Heart right ventricle (tissue), 16 donors: ENCODE results near the gene RBCK1. TPM values are rescaled to one million over a fixed set of nuclear protein-coding genes. Genes with fewer than 3 reads are reported as not detected.

Experiments used
- ATAC-seq, 8 donors: fragments of 200-7000 bp; cut with Tn5 transposase; one replicate each; pipeline ENCODE4 v1.9.1; 2020; ENCODE audit warnings: mild to moderate bottlenecking in 8 of 8, moderate library complexity in 8 of 8, moderate number of reproducible peaks in 1 of 8
- DNase-seq, 2 donors: peaks; one replicate each; pipeline ENCODE4 v3.0.0-alpha.2; 2020
- H3K27ac ChIP-seq, 10 donors: fragments of 200-600 bp; sonication (generic) in 2 of 10; one replicate each; pipeline versions ENCODE4 v1.5.0 to v1.8.0; 2020 to 2022; ENCODE audit warnings: mild to moderate bottlenecking in 3 of 10
- H3K27me3 ChIP-seq, 7 donors: fragments of 200-600 bp; one replicate each; pipeline ENCODE4 v1.8.0; 2021 to 2022; ENCODE audit warnings: mild to moderate bottlenecking in 2 of 7
- H3K36me3 ChIP-seq, 9 donors: fragments of 200-600 bp; sonication (generic) in 1 of 9; one replicate each; pipeline versions ENCODE4 v1.5.0 to v1.8.0; 2020 to 2022; ENCODE audit warnings: mild to moderate bottlenecking in 2 of 9
- H3K4me1 ChIP-seq, 9 donors: fragments of 200-600 bp; sonication (generic) in 1 of 9; one replicate each; pipeline versions ENCODE4 v1.5.0 to v1.8.0; 2020 to 2022; ENCODE audit warnings: mild to moderate bottlenecking in 4 of 9
- H3K4me3 ChIP-seq, 10 donors: fragments of 200-600 bp; sonication (generic) in 2 of 10; one replicate each; pipeline versions ENCODE4 v1.5.0 to v1.8.0; 2020 to 2022; ENCODE audit warnings: mild to moderate bottlenecking in 7 of 10, moderate library complexity in 2 of 10
- H3K9me3 ChIP-seq, 11 donors: fragments of 200-600 bp in 10 of 11; sonication (generic) in 2 of 11; one replicate each; pipeline versions ENCODE4 v1.5.0 to v1.8.0; 2013 to 2022; ENCODE audit warnings: mild to moderate bottlenecking in 2 of 11, control low read depth in 1 of 11, moderate library complexity in 1 of 11
- WGBS, 2 donors: extraction: QIAGEN DNeasy Blood & Tissue Kit; methylation state at CpG; one replicate each; pipeline ENCODE4 v1.1.7; 2013; ENCODE audit warnings: inconsistent platforms in 1 of 2; 5-methylcytosine and 5-hydroxymethylcytosine counted together
- intact Hi-C, 10 donors: fragments of 100-400 bp; cut with DNase I; formaldehyde crosslinking; loops; one replicate each; pipeline versions ENCODE4 v1.11.1 to v1.14.2; 2022
- polyA plus RNA-seq, 2 donors: library from polyadenylated mRNA; stranded (reverse); fragments of 200-250 nt; gene quantifications; one replicate each; pipeline ENCODE4 v1.2.3, GENCODE V29; 2013
- total RNA-seq, 10 donors: library from RNA; stranded (reverse); fragmentation: NEBNext Ultra II Directional in 3 of 10; extraction: Animal tissue kit (Norgen Biotek cat#: 25700) in 3 of 10; gene quantifications; one replicate each; pipeline versions ENCODE4 v1.2.1 to v1.2.4, GENCODE V29; 2021 to 2023
- TF ChIP-seq, protein P1 (sequence below), 9 donors: fragments of 200-600 bp; sonication (generic) in 2 of 9; IDR thresholded peaks; one replicate each; pipeline versions ENCODE4 v1.5.0 to v1.8.0; 2021 to 2022; ENCODE audit warnings: antibody characterized with exemption in 9 of 9, mild to moderate bottlenecking in 5 of 9, moderate library complexity in 1 of 9
- donor health status: Arrhythmogenic right ventricular cardiomyopathy.
- donor health status: ischemic (EF 13 %, LVEDD 7.1; RV severe dilation, severe dysfunction).
- donor health status: healthy with polysubstance abuse.
- donor health status: DM: no; HTN: yes; CAD: no.
- donor health status: DM: no; HTN: no; CAD: no.
- donor health status: ischemic (EF 25% LVEDD 6.9; RV normal size, moderate dysfunction).
- donor health status: ischemic (EF 25% LVEDD 5.7; RV mildly dilated, moderate dysfunction).
- donor health status: healthy.
- donor health status: DM: yes; HTN: yes; CAD: no.
- donor health status: Ischemic cardiomyopathy.
- donor health status: ischemic (EF 35%, LVEDD 5.7; RV mildly dilated, moderate dysfunction).
- donor health status: nonischemic (EF 11% LVEDD 7.7; RV severe dilation, severe dysfunction).
- donor health status: DM: yes; HTN: yes; CAD: no.
- donor health status: PGD.
- donor health status: ischemic (EF 29% LVEDD 5.4; RV normal size, mild dysfunction).
- donor health status: nonischemic (EF 23%, LVEDD 6.1; RV moderate dilation, normal function).

Gene RBCK1
- total and polyA plus RNA-seq, 12 donors, result 32.0 to 86.8 (median 44.0) TPM

GRCh38 chr20:434221-434620 lies 26.1 kb downstream of the RBCK1 start:
- DNase-seq, result no peak
- Histone ChIP-seq H3K4me3 (no peak overlapping the region), H3K4me1 (peaks cover 0 to 29% (median 15%) of the 10 kb centered on the region in 9 donors), H3K9me3 (no peaks in the 10 kb centered on the region), H3K27me3 (no peaks in the 10 kb centered on the region), H3K27ac (no peak overlapping the region), H3K36me3 (peaks cover 0 to 92% (median 66%) of the 10 kb centered on the region in 9 donors)
- WGBS, 2 donors, result 79 to 82% methylated on average over 11 of the region's 11 CpGs
- ATAC-seq, result no peak
- TF ChIP-seq, protein P1, sequence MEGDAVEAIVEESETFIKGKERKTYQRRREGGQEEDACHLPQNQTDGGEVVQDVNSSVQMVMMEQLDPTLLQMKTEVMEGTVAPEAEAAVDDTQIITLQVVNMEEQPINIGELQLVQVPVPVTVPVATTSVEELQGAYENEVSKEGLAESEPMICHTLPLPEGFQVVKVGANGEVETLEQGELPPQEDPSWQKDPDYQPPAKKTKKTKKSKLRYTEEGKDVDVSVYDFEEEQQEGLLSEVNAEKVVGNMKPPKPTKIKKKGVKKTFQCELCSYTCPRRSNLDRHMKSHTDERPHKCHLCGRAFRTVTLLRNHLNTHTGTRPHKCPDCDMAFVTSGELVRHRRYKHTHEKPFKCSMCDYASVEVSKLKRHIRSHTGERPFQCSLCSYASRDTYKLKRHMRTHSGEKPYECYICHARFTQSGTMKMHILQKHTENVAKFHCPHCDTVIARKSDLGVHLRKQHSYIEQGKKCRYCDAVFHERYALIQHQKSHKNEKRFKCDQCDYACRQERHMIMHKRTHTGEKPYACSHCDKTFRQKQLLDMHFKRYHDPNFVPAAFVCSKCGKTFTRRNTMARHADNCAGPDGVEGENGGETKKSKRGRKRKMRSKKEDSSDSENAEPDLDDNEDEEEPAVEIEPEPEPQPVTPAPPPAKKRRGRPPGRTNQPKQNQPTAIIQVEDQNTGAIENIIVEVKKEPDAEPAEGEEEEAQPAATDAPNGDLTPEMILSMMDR (IDR thresholded peaks at IDR 0.05), result no peak
- intact Hi-C loops, result no loop called here

- Histone ChIP-seq H3K9me3 (no peaks in the 10 kb centered on the region), H3K27me3 (no peaks in the 10 kb centered on the region), H3K4me1 (peaks cover 0 to 35% (median 18%) of the 10 kb centered on the region in 9 donors), H3K27ac (no peak overlapping the region), H3K4me3 (no peak overlapping the region), H3K36me3 (peaks cover 0 to 92% (median 72%) of the 10 kb centered on the region in 9 donors)
- TF ChIP-seq, protein P1 (IDR thresholded peaks at IDR 0.05), result no peak
- 90 to 91% methylated on average over 16 of the region's 16 CpGs for WGBS, 2 donors
- no peak for DNase-seq
- ATAC-seq, result no peak
- intact Hi-C loops, result no loop called here
These were observed 26.7 kb downstream of the RBCK1 start for GRCh38 chr20:434661-435419.

DNA sequence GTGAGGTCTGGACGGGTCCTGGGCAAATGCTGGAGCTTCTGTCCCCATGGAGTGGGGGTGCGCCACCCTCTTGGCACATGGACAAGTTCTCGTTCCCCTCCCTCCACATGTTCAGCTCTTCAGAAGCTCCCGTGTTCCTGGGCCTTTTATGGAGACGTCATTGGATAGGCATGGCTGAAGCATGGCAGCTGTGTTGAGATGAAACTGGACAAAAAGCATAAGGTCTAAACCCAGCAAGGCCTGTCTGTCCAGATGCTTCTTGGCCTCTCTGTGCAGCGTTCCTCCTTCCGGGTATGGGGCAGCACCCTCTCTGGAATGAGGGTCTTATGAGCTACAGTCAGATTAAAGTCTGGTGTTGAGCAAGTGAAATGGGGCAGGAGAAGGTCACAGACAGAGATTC lies 27.5 kb downstream of the RBCK1 start:
- DNase-seq (no peak), ATAC-seq (no peak)
- H3K9me3 ChIP-seq, result no peaks in the 10 kb centered on the region
- H3K4me3 ChIP-seq, result no peak overlapping the region
- H3K27ac ChIP-seq, result no peak overlapping the region
- WGBS, 2 donors, result 76 to 79% methylated on average over 7 of the region's 7 CpGs
- peaks cover 0 to 92% (median 72%) of the 10 kb centered on the region in 9 donors for H3K36me3 ChIP-seq
- TF ChIP-seq, protein P1 (IDR thresholded peaks at IDR 0.05), result no peak
- peaks cover 0 to 37% (median 18%) of the 10 kb centered on the region in 9 donors for H3K4me1 ChIP-seq
- no peaks in the 10 kb centered on the region for H3K27me3 ChIP-seq
- intact Hi-C loops, result no loop called here

GRCh38 chr20:436476-436875 lies 28.4 kb downstream of the RBCK1 start:
- TF ChIP-seq, protein P1 (IDR thresholded peaks at IDR 0.05), result no peak
- Histone ChIP-seq H3K27ac (no peak overlapping the region), H3K27me3 (no peaks in the 10 kb centered on the region), H3K4me1 (peaks cover 0 to 37% (median 17%) of the 10 kb centered on the region in 9 donors), H3K36me3 (peaks cover 0 to 92% (median 73%) of the 10 kb centered on the region in 9 donors), H3K9me3 (no peaks in the 10 kb centered on the region), H3K4me3 (no peak overlapping the region)
- ATAC-seq (no peak), DNase-seq (no peak)
- 95 to 96% methylated on average over 5 of the region's 5 CpGs for WGBS, 2 donors
- intact Hi-C loops, result no loop called here
